Stomach (tissue), 4 donors: ENCODE measurements around the gene TINAGL1.

ENCODE experiments used
- CTCF ChIP-seq, 7 experiments: fragments of 450-650 bp in 4 of 7; fragments of 200-600 bp in 3 of 7; sonication (generic) in 3 of 7; IDR thresholded peaks; one replicate each; pipeline ENCODE4 v1.5.1; 2016 to 2019; ENCODE audit warnings: antibody characterized with exemption in 7 of 7, control low read depth in 2 of 7, mild to moderate bottlenecking in 1 of 7
- POLR2A ChIP-seq, 4 donors: fragments of 450-650 bp; IDR thresholded peaks; one replicate each; pipeline ENCODE4 v1.6.1; 2016; ENCODE audit warnings: antibody characterized with exemption in 4 of 4, control low read depth in 2 of 4, mild to moderate bottlenecking in 1 of 4, moderate library complexity in 1 of 4

GRCh38 chr1:31591425-31592093, 15.2 kb downstream of the TINAGL1 start:
- no peak for TF ChIP-seq POLR2A (IDR thresholded peaks at IDR 0.05)
- no peak for TF ChIP-seq CTCF (IDR thresholded peaks at IDR 0.05)
